HCT116 (cell line): Measurements from ENCODE around the gene BTBD16. TPM values are rescaled to one million over a fixed set of nuclear protein-coding genes. Genes with fewer than 3 reads are reported as not detected.

Experiments used
- ATAC-seq: fragments of 200-7000 bp; cut with Tn5 transposase; 2 replicates; pipeline ENCODE4 v1.9.1; 2020; ENCODE audit warnings: mild to moderate bottlenecking, moderate library complexity
- BruUV-seq: library from RNA; stranded (reverse); fragments of 400-500 nt; replicated peaks from 2 replicates; lab custom pipeline; 2021; lab: Mats Ljungman, UMichigan
- CTCF ChIA-PET: fragments of 300-600 bp; sonication (Branson Sonifier 250); formaldehyde crosslinking; loops from one replicate; lab custom pipeline; 2021; ENCODE audit warnings: antibody characterized with exemption; lab: Charles Lee
- POLR2A ChIA-PET: fragments of 300-600, 350-600 bp; sonication (Branson Sonifier 250); formaldehyde crosslinking; loops from one replicate; lab custom pipeline; 2021; ENCODE audit warnings: antibody characterized with exemption; lab: Charles Lee
- RAD21 ChIA-PET, 2 experiments: fragments of 300-600 bp; sonication (Branson Sonifier 250); formaldehyde crosslinking; loops; one replicate each; lab custom pipeline; 2023; ENCODE audit warnings: low total read pairs in 2 of 2; ENCODE audit not compliant: uncharacterized antibody in 2 of 2, unreplicated experiment in 2 of 2, low non-redundant PET in 1 of 2; lab: Charles Lee
- DNase-seq: peaks from one replicate; pipeline ENCODE4 v3.0.0-alpha.2; 2010; ENCODE audit warnings: low read depth, low spot score
- H2AFZ ChIP-seq: fragments of 200-600 bp; shearing (Covaris generic), sonication (generic); 2 replicates; pipeline ENCODE4 v1.6.1; 2017; ENCODE audit warnings: low read depth, mixed run types, mixed read lengths, antibody characterized with exemption, low read length; ENCODE audit not compliant: poor library complexity, severe bottlenecking
- H3K27ac ChIP-seq: 2 replicates; pipeline ENCODE4 v1.5.1; 2012; ENCODE audit warnings: low read depth, low read length
- H3K27me3 ChIP-seq: fragments of 200-600 bp; sonication (generic); 2 replicates; pipeline ENCODE4 v1.6.1; 2016; ENCODE audit warnings: mixed run types, low read length, mixed read lengths; ENCODE audit not compliant: insufficient read depth
- H3K36me3 ChIP-seq, 2 experiments: fragments of 200-500 bp in 1 of 2; fragments of 200-600 bp in 1 of 2; sonication (Bioruptor generic) in 1 of 2; sonication (generic) in 1 of 2; 2 replicates each; pipeline versions ENCODE4 v1.5.1 to v1.6.1; 2014 to 2016; ENCODE audit warnings: low read length in 2 of 2, inconsistent platforms in 1 of 2, mixed read lengths in 1 of 2, mixed run types in 1 of 2; ENCODE audit not compliant: insufficient read depth in 2 of 2, control insufficient read depth in 1 of 2
- H3K4me1 ChIP-seq, 2 experiments: fragments of 200-600 bp in 1 of 2; sonication (generic) in 1 of 2; 2 replicates each; pipeline versions ENCODE4 v1.5.1 to v1.6.1; 2012 to 2017; ENCODE audit warnings: low read length in 2 of 2, inconsistent platforms in 1 of 2, mild to moderate bottlenecking in 1 of 2, mixed read lengths in 1 of 2, mixed run types in 1 of 2, moderate library complexity in 1 of 2; ENCODE audit not compliant: insufficient read depth in 2 of 2, control insufficient read depth in 1 of 2
- H3K4me2 ChIP-seq: fragments of 200-600 bp; sonication (generic); 2 replicates; pipeline ENCODE4 v1.6.1; 2017; ENCODE audit warnings: mixed run types, low read length, mixed read lengths
- H3K4me3 ChIP-seq, 2 experiments: fragments of 200-600 bp in 1 of 2; sonication (generic) in 1 of 2; replicated peaks in 1 of 2; 2 replicates each; pipeline ENCODE4 v1.5.1; 2011 to 2016; ENCODE audit warnings: low read length in 2 of 2, control low read depth in 1 of 2, low read depth in 1 of 2, mild to moderate bottlenecking in 1 of 2, mixed read lengths in 1 of 2, mixed run types in 1 of 2
- H3K79me2 ChIP-seq: fragments of 200-600 bp; sonication (generic); 2 replicates; pipeline ENCODE4 v1.6.1; 2017; ENCODE audit warnings: mild to moderate bottlenecking, mixed run types, low read length, moderate library complexity, mixed read lengths; ENCODE audit not compliant: insufficient read depth
- H3K9ac ChIP-seq: fragments of 200-600 bp; sonication (generic); 2 replicates; pipeline ENCODE4 v1.6.1; 2016; ENCODE audit warnings: low read length, mixed read lengths
- H3K9me2 ChIP-seq: fragments of 200-600 bp; sonication (generic), shearing (Covaris generic); 2 replicates; pipeline ENCODE4 v1.6.1; 2017; ENCODE audit warnings: mixed run types, mild to moderate bottlenecking, moderate library complexity; ENCODE audit not compliant: insufficient read depth
- H3K9me3 ChIP-seq, 2 experiments: fragments of 200-500 bp in 1 of 2; fragments of 200-600 bp in 1 of 2; sonication (Bioruptor generic) in 1 of 2; sonication (generic) in 1 of 2; 2 replicates each; pipeline ENCODE4 v1.6.1; 2014 to 2017; ENCODE audit warnings: low read length in 2 of 2, mixed read lengths in 2 of 2, inconsistent platforms in 1 of 2, low read depth in 1 of 2, mild to moderate bottlenecking in 1 of 2, mixed run types in 1 of 2, moderate library complexity in 1 of 2; ENCODE audit not compliant: control insufficient read depth in 1 of 2, insufficient read depth in 1 of 2
- H4K20me1 ChIP-seq: fragments of 200-600 bp; sonication (generic), shearing (Covaris generic); 2 replicates; pipeline ENCODE4 v1.6.1; 2017; ENCODE audit warnings: mixed run types, mild to moderate bottlenecking, moderate library complexity; ENCODE audit not compliant: insufficient read depth
- CBX3 ChIP-seq: IDR thresholded peaks from 2 replicates; pipeline ENCODE4 v1.6.1; 2012; ENCODE audit warnings: low read depth
- ELF1 ChIP-seq: IDR thresholded peaks from 2 replicates; pipeline ENCODE4 v1.6.1; 2012; ENCODE audit warnings: low read depth, borderline replicate concordance
- EZH2 ChIP-seq: fragments of 200-600 bp; sonication (generic); IDR thresholded peaks from 2 replicates; pipeline ENCODE4 v1.6.1; 2017; ENCODE audit warnings: antibody characterized with exemption, mixed run types
- EZH2phosphoT487 ChIP-seq: fragments of 200-600 bp; IDR thresholded peaks from 2 replicates; pipeline ENCODE4 v1.6.1; 2018; ENCODE audit warnings: antibody characterized with exemption, borderline replicate concordance
- FOSL1 ChIP-seq: IDR thresholded peaks from 2 replicates; pipeline ENCODE4 v1.6.1; 2012; ENCODE audit warnings: low read depth
- SP1 ChIP-seq: IDR thresholded peaks from 2 replicates; pipeline ENCODE4 v1.6.1; 2012; ENCODE audit warnings: low read depth
- TCF7L2 ChIP-seq: IDR thresholded peaks from 2 replicates; pipeline ENCODE4 v1.7.0; 2011; ENCODE audit warnings: borderline replicate concordance, inconsistent platforms; ENCODE audit not compliant: insufficient read depth, insufficient read length; ENCODE audit errors: extremely low read depth
- ZFX ChIP-seq: fragments of 450-650 bp; IDR thresholded peaks from 2 replicates; pipeline ENCODE4 v1.6.1; 2017
- intact Hi-C: fragments of 100-400 bp; cut with micrococcal nuclease; formaldehyde crosslinking; loops from 2 replicates; pipeline ENCODE4 v1.10.0; 2022
- total RNA-seq: library from RNA; stranded (reverse); gene quantifications from one replicate; pipeline ENCODE4 v1.2.1, GENCODE V29; 2021; ENCODE audit not compliant: unreplicated experiment

BTBD16 gene
- total RNA-seq, 1 experiment from 2014 or later = 0.27 TPM

DNA sequence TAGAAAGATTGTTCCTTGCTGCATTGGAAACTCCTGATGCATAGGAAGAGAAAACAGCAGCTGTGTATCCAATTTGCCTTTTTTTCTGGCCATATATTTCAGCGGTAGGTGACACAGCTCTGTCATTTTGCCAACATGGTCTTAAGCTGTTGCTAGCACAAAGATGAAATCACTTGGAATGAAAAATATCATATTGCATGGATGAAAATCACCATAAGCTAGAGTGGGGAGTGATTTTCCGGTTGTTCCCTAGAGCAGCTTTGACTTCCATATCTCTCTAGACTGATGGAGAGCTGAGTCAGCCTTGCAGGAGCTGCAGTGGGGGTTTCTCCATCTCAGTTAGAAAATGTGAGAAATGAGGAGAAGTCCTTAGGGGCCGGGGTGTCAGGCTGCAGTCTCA lies 38.3 kb upstream of the BTBD16 start:
- H3K36me3 ChIP-seq = peaks cover 0 to 3% of the 10 kb centered on the region in 2 experiments; a peak in 1 of 4 replicates
- H2AFZ ChIP-seq = no peak overlapping the region
- ChIA-PET CTCF (no interaction called here), RAD21 (no interaction called here), POLR2A (no interaction called here)
- TF ChIP-seq EZH2 (no peak), CBX3 (no peak), EZH2phosphoT487 (no peak), SP1 (no peak)
- H3K4me2 ChIP-seq = no peak overlapping the region
- H3K9ac ChIP-seq = no peak overlapping the region
- ATAC-seq (no peak), DNase-seq (no peak)
- no peak overlapping the region for H3K27ac ChIP-seq
- no peaks in the 10 kb centered on the region for H4K20me1 ChIP-seq
- H3K9me2 ChIP-seq = no peaks in the 10 kb centered on the region
- H3K27me3 ChIP-seq = no peaks in the 10 kb centered on the region
- intact Hi-C loops = no loop called here
- no peaks in the 10 kb centered on the region for H3K9me3 ChIP-seq
- no peaks in the 10 kb centered on the region for H3K79me2 ChIP-seq
- H3K4me3 ChIP-seq = no peak overlapping the region
- no peaks in the 10 kb centered on the region for H3K4me1 ChIP-seq
- no TSS peak for BruUV-seq

DNA sequence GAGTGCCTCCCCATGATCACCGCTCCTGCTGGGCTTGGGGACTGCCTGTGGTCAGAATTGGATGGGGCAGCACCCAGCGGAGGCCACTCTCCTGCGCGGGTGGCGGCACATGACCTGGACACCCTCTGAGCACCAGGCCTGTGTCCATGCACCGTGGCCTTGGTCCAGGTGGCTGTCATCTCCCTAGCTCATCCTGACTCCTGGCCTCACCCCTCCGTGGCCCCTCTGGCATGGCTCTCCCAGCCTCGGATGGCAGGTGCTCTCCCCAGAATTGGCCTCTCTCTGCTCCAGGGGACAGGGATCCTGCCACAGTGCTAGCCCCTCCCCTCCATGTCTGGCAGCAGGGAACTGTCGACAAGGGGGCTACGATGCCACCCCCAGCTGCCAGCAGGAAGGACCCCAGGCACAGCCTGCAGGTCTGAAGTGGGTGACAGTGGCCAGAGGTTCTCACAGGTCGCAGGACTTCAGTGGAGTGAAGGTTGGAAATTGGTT lies 37.2 kb upstream of the BTBD16 start:
- no peaks in the 10 kb centered on the region for H3K9me2 ChIP-seq
- H3K9ac ChIP-seq = no peak overlapping the region
- no peak overlapping the region for H3K4me3 ChIP-seq
- ChIA-PET POLR2A (no interaction called here), CTCF (no interaction called here), RAD21 (no interaction called here)
- ATAC-seq (no peak), DNase-seq (no peak)
- H3K27me3 ChIP-seq = no peaks in the 10 kb centered on the region
- H4K20me1 ChIP-seq = no peaks in the 10 kb centered on the region
- 0 out of 4 replicates have a peak, but pooled peaks cover 0 to 3% of the 10 kb centered on the region in 2 experiments for H3K36me3 ChIP-seq
- no peak overlapping the region for H3K4me2 ChIP-seq
- TF ChIP-seq ELF1 = no peak
- no peak for TF ChIP-seq ZFX
- no peak for TF ChIP-seq SP1
- TF ChIP-seq FOSL1 = no peak
- no peak for TF ChIP-seq TCF7L2
- TF ChIP-seq EZH2phosphoT487 = no peak
- no peak overlapping the region for H2AFZ ChIP-seq
- no peak overlapping the region for H3K27ac ChIP-seq
- no peaks in the 10 kb centered on the region for H3K4me1 ChIP-seq
- intact Hi-C loops = no loop called here
- no peaks in the 10 kb centered on the region for H3K79me2 ChIP-seq
- no TSS peak for BruUV-seq
- H3K9me3 ChIP-seq = no peaks in the 10 kb centered on the region
